HPDE6-E6E7 (cell line): ENCODE results near the gene H2AZ1.
A peak's percentile ranks its signal among the peaks of the same experiment; 100 is the strongest.
"Not testable (repeated sequence)": the region's sequence is repeated elsewhere in the genome, so short reads cannot be mapped to it uniquely, and the experiment has no call there.

ENCODE experiments used
- DNase-seq: peaks from one replicate; pipeline ENCODE4 v3.0.0; 2011; ENCODE audit warnings: missing footprints; ENCODE audit errors: extremely low spot score

H2AZ1 gene

GRCh38 chr4:99949999-99950912 is at the start of gene H2AZ1:
TSS of gene H2AZ1 (minus strand) at chr4:99950275. CDS start at chr4:99950170, 105 bp downstream.
- DNase-seq: peak; percentile 92

- no peak for DNase-seq
Measured at GRCh38 chr4:99998062-99998867, 48.2 kb upstream of the H2AZ1 start.

- DNase-seq: no peak
Measured at GRCh38 chr4:99991741-99992140, 41.7 kb upstream of the H2AZ1 start.

GRCh38 chr4:99987681-99988080 is 37.6 kb upstream of the H2AZ1 start:
- DNase-seq: no peak

- no peak for DNase-seq
Measured at GRCh38 chr4:99986792-99987191, 36.7 kb upstream of the H2AZ1 start.

GRCh38 chr4:99983289-99983943 is 33.3 kb upstream of the H2AZ1 start:
- DNase-seq: no peak

GRCh38 chr4:99979872-99980271 is 29.8 kb upstream of the H2AZ1 start:
- no peak for DNase-seq

- no peak for DNase-seq
Measured at GRCh38 chr4:99971453-99972111, 21.5 kb upstream of the H2AZ1 start.

GRCh38 chr4:99968330-99968729 is 18.3 kb upstream of the H2AZ1 start:
- no peak for DNase-seq

- DNase-seq: no peak
Measured at GRCh38 chr4:99966692-99967091, 16.6 kb upstream of the H2AZ1 start.

GRCh38 chr4:99965674-99966350 is 15.7 kb upstream of the H2AZ1 start:
- no peak for DNase-seq

- DNase-seq: no peak
Measured at GRCh38 chr4:99965173-99965572, 15.1 kb upstream of the H2AZ1 start.

- DNase-seq: no peak
Measured at GRCh38 chr4:99961711-99962110, 11.6 kb upstream of the H2AZ1 start.

GRCh38 chr4:99960648-99961047 is 10.6 kb upstream of the H2AZ1 start:
- DNase-seq: no peak

- DNase-seq: not testable (repeated sequence)
Measured at GRCh38 chr4:99958207-99958606, 8.1 kb upstream of the H2AZ1 start.

- DNase-seq: no peak
Measured at GRCh38 chr4:99950913-99951254, 809 bp upstream of the H2AZ1 start.

- DNase-seq: peak; percentile 70
Measured at GRCh38 chr4:99949034-99949998, 759 bp downstream of the H2AZ1 start.

GRCh38 chr4:99947608-99948007 is 2.5 kb downstream of the H2AZ1 start:
- no peak for DNase-seq

GRCh38 chr4:99947190-99947578 is 2.9 kb downstream of the H2AZ1 start:
- no peak for DNase-seq
